HG03378 (cell line): Measurements from ENCODE around the gene KAZN.
"Not testable (repeated sequence)": the region's sequence is repeated elsewhere in the genome, so short reads cannot be mapped to it uniquely, and the experiment has no call there.

Source experiments
- ATAC-seq: cut with Tn5 transposase; IDR thresholded peaks from one replicate; pipeline ENCODE4 v1.9.1; 2021; ENCODE audit warnings: mild to moderate bottlenecking, moderate library complexity; ENCODE audit not compliant: unreplicated experiment

The KAZN gene

GRCh38 chr1:15115542-15116330, 517.3 kb downstream of the KAZN start:
- ATAC-seq, result no peak

DNA sequence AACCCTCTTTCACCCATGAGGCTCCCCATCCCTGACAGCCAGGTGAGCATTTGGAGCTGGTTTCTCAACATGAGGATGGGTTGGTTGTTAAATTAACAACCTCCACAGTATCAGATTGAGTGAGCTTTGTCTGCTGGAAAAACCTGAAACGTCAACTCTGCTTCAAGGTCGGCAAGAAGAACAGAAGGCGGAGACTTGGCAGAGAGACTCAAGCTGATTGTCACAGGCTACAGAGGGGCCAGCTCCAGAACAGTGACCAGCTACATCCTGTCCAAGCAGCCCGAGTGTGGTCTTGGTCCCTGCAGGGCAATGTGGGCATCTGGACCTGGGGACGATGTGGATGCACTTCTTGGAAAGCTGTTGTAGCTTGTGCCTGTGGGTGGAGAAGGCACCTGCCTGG, 518.5 kb downstream of the KAZN start:
- no peak for ATAC-seq

DNA sequence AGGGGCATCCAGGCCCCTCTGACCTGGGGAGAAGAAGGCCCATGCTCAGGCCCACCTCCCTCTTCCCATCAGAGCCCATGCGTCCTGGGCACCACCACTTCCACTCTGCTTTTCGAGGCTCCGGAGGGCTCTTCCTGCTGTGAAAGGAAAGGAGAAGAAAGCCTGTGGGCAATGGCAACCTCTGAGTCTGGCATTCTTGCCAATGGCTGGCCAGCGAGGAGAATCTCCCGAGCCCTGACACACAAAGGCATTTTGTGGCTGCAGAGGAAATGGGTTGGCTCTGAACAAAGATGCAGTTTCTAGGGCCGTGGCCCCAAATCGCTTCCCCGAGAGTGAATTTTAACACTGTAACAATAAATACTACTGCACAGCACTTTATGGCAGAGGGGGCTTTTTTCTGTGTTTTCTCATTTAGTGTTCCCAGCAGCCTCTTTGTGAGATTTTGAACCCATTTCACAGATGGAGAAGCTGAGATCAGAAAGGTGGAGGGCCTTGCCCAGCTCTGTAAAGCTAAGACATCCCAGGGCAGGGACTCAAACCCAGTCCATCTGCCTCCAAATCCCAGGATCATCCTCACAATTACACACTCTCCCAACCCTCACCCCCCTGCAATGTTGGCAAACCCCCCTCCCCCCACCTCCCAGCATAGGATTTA, 519.3 kb downstream of the KAZN start:
- no peak for ATAC-seq

GRCh38 chr1:15118579-15118978, 520.1 kb downstream of the KAZN start:
- no peak for ATAC-seq

DNA sequence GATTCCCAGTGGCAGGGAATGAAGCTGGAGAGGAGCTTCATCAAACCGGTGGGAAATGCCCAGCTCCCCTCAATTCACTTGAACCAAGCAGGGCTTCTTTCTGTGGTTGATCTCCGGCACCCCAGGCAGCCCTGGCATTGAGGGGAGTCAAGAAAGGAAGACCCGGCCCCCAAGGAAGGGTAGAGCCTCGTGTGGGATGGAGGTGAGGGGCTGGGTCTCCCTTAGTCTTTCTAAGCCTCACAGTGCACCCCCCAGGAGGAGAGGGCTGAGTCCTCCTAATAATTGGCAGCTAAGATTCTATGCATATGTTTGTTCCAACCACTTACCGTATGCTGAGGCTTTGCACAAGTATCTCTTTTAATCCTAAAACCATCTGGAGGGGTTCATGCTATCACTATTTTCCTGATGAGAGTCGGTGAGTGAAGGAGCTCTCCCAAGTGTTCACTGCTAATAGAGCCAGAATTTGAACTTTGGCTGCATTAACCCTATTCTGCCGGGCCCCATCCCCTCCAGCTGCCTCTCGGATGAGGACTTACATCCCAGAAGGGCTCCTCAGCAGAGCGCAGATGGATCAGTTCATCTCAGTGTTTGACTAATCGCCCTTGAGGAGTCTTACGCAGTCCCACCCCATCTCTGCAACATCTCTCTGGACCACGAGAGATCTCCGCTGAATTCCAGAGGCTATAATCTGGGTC, 521.9 kb downstream of the KAZN start:
- no peak for ATAC-seq

GRCh38 chr1:15122331-15122730, 523.8 kb downstream of the KAZN start:
- no peak for ATAC-seq

DNA sequence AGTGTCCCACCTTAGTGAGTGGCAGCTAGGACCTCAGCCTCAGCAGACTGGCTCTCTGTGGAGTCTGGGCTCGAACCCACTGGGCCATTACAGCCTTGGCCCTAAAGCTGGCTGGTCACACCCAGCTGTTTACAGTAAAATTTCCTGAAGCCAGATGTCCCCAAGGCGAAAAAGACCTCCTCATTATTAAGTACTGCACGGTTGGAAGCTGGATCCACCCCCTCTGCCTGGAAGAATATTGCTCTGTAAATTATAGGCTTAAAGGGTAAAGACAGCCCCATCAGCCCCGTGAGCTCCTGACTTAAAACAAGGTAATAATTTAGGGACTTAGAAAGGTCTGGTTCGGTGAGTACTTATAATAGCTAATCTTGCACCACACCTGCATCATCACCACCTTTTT, 524.8 kb downstream of the KAZN start:
- ATAC-seq, result no peak

GRCh38 chr1:15123925-15124324, 525.4 kb downstream of the KAZN start:
- ATAC-seq, result no peak

DNA sequence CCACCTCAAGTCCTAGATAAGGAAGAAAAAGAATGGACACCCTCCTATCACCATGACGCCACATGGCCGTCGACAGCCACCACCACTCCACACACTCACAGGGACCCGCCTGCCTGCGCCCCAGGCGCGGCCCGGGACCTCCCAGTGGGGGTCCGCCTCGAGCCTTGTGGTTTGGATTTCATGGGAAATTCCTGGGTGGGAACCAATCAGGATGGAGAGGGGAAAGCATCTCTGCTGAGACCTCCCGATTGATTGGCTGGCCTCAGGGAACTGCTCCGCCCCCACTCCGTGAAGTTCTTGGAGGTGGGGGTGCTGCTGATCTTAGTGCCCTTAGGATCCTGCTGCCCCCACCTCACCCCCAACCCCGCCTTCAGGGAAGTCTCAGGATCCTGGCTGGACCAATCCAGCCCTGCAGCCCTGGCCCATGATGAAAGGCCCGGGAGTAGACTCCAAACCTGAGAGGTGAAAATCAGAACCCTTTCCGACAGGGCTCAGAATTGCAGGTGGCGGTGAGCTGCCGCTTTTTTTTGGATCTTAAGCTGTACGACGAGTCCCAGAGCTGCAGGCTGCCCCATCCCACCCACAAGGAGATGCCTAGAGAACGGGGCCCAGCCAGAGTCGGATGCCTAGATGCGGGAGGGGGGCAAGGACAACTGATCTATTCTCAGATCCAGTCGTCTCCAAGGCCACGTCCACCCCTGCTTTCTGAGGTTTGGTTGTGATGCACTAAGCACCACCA, 526.0 kb downstream of the KAZN start:
- no peak for ATAC-seq

DNA sequence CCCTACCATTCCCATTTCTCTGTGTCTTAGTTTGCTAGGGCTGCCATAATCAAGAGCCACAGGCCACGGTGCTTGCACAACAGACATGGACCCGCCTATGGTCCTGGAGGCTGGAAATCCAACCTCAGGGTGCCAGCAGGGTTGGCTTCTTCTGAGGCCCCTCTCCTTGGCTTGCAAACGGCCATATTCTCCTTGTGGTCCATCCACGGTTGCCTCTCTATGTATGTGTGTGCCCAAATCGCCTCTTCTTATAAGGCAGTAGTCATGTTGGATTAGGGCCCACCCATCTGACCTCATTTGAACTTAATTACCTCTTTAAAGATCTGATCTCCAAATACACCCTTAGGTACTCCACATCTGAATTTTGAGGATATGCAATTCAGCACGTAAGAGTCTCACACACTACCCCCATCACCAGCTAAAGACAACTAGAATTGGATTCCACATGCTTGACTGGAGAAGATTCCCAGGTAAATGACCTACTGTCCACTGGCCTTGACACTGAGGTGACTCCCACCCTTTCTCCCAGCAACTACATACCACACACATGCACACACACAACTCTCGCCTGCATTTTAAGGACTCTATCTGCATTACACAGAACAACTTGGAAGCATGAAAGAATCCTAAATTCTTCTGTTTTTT, 526.7 kb downstream of the KAZN start:
- no peak for ATAC-seq

- no peak for ATAC-seq
These were observed 529.6 kb downstream of the KAZN start for GRCh38 chr1:15128077-15128476.

- no peak for ATAC-seq
These were observed 530.2 kb downstream of the KAZN start for GRCh38 chr1:15128520-15129313.

- no peak for ATAC-seq
These were observed 531.5 kb downstream of the KAZN start for GRCh38 chr1:15129944-15130343.

- no peak for ATAC-seq
These were observed 532.1 kb downstream of the KAZN start for GRCh38 chr1:15130607-15131006.

GRCh38 chr1:15132965-15133364, 534.5 kb downstream of the KAZN start:
- no peak for ATAC-seq

GRCh38 chr1:15134285-15134684, 535.8 kb downstream of the KAZN start:
- no peak for ATAC-seq

DNA sequence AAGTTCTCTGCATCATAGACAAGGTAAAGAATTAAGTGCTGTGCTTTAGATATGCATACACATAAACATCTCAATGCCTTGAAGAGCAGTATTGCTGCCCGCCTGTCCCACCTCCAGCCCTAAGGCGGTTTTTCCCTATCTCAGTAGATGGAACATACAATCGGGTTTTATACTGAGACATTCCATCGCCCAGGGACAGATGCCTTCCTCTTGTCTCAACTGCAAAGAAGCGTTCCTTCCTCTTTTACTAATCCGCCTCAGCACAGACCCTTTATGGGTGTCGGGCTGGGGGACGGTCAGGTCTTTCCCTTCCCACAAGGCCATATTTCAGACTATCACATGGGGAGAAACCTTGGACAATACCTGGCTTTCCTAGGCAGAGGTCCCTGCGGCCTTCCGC, 537.1 kb downstream of the KAZN start:
- ATAC-seq, result not testable (repeated sequence)

GRCh38 chr1:15137809-15138208, 539.3 kb downstream of the KAZN start:
- ATAC-seq, result no peak

- ATAC-seq, result no peak
These were observed 541.3 kb downstream of the KAZN start for GRCh38 chr1:15139654-15140350.
